K562 (cell line): ENCODE results near the gene BCL2L15. TPM values are rescaled to one million over a fixed set of nuclear protein-coding genes. Genes with fewer than 3 reads are reported as not detected.

Experiments used
- ZBTB17 ChIP-seq: fragments of 450-650 bp; formaldehyde crosslinking; IDR thresholded peaks from 2 replicates; pipeline ENCODE4 v1.4.0; 2020; ENCODE audit warnings: mild to moderate bottlenecking
- ZNF184 ChIP-seq: sonication (generic); formaldehyde crosslinking; IDR thresholded peaks from 2 replicates; pipeline ENCODE4 v1.5.0; 2020; ENCODE audit warnings: missing genetic modification reagents
- ZNF668 ChIP-seq: fragments of 250-450 bp; sonication (Bioruptor Pico); IDR thresholded peaks from 2 replicates; pipeline ENCODE4 v1.8.0; 2022; ENCODE audit warnings: mild to moderate bottlenecking, inconsistent platforms
- polyA plus RNA-seq, 8 experiments: library from polyadenylated mRNA; depleted of rRNA in 4 of 8; stranded (reverse) in 5 of 8; unstranded in 3 of 8; fragments of >200 nt; fragmentation: Nextera tagmentation in 2 of 8; fragmentation: Illumina TruSeq in 1 of 8; extraction: Ambion mirVana in 2 of 8; extraction: Trizol in 1 of 8; gene quantifications; 2 replicates each; pipeline versions ENCODE4 v1.2.1 to v1.2.3, GENCODE V29; 2011 to 2014; ENCODE audit warnings: inconsistent platforms in 1 of 8, missing spikeins in 1 of 8
- total RNA-seq, 7 experiments: library from RNA; depleted of rRNA in 6 of 7; stranded (reverse); fragments of >200 nt in 6 of 7; fragmentation: Illumina TruSeq in 2 of 7; extraction: Trizol in 2 of 7; gene quantifications; 2 replicates each; pipeline versions ENCODE4 v1.2.1 to v1.2.3, GENCODE V29; 2011 to 2021; ENCODE audit warnings: low replicate concordance in 1 of 7
- TF ChIP-seq, protein P1 (sequence below), 2 experiments: fragments of 450-650 bp in 1 of 2; sonication (generic) in 1 of 2; formaldehyde crosslinking in 1 of 2; IDR thresholded peaks; 2 replicates each; pipeline versions ENCODE4 v1.7.1 to v1.9.0; 2016 to 2022; ENCODE audit warnings: inconsistent platforms in 1 of 2, mild to moderate bottlenecking in 1 of 2, missing genetic modification reagents in 1 of 2
- TF ChIP-seq, protein P2 (sequence below): fragments of 150-350 bp; conservative IDR thresholded peaks from 2 replicates; pipeline ENCODE4 v1.6.1; 2014; ENCODE audit warnings: low read length
- TF ChIP-seq, protein P3 (sequence below): fragments of 200-800 bp; sonication (Bioruptor generic); IDR thresholded peaks from 2 replicates; pipeline ENCODE4 v1.6.1; 2017; ENCODE audit warnings: missing genetic modification characterization, missing compliant biosample characterization

The BCL2L15 gene
- total and polyA plus RNA-seq, 9 of the 15 experiments (the other 6 are each of a cell fraction or from before 2014, with no cell fraction given), result 0.06 to 0.42 (median 0.28) TPM; not detected in 1

DNA sequence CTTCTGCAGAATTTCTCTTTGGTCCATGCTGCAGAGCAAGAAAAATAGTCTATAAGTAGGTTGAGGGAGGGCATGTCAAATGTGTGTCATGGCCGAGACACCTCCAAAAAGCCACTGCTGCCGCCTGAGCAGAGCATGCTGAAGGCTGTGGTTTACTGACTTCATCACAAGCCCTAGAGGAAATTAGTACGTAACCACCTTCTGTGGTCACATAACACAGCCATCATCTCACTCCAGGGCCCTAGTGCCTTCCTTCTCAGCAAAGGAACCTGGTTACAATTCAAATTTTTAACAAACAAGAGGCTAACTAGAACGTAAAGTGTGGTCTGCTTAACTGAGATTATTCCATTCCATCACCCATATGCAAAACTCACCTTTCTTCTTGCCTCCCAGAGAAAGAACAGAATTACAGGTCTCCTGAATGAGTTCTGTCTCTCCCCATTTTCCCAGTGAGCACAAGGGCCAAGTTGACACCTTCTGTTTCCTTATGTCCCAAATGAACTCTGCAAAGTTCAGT lies 15.7 kb downstream of the BCL2L15 start, which contains the start of gene PTPN22 (continued):
- TF ChIP-seq, protein P1, sequence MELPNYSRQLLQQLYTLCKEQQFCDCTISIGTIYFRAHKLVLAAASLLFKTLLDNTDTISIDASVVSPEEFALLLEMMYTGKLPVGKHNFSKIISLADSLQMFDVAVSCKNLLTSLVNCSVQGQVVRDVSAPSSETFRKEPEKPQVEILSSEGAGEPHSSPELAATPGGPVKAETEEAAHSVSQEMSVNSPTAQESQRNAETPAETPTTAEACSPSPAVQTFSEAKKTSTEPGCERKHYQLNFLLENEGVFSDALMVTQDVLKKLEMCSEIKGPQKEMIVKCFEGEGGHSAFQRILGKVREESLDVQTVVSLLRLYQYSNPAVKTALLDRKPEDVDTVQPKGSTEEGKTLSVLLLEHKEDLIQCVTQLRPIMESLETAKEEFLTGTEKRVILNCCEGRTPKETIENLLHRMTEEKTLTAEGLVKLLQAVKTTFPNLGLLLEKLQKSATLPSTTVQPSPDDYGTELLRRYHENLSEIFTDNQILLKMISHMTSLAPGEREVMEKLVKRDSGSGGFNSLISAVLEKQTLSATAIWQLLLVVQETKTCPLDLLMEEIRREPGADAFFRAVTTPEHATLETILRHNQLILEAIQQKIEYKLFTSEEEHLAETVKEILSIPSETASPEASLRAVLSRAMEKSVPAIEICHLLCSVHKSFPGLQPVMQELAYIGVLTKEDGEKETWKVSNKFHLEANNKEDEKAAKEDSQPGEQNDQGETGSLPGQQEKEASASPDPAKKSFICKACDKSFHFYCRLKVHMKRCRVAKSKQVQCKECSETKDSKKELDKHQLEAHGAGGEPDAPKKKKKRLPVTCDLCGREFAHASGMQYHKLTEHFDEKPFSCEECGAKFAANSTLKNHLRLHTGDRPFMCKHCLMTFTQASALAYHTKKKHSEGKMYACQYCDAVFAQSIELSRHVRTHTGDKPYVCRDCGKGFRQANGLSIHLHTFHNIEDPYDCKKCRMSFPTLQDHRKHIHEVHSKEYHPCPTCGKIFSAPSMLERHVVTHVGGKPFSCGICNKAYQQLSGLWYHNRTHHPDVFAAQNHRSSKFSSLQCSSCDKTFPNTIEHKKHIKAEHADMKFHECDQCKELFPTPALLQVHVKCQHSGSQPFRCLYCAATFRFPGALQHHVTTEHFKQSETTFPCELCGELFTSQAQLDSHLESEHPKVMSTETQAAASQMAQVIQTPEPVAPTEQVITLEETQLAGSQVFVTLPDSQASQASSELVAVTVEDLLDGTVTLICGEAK (IDR thresholded peaks at IDR 0.05), result no peak
- TF ChIP-seq, protein P1 (CRISPR knock-in tag; IDR thresholded peaks at IDR 0.05), result no peak
- TF ChIP-seq, protein P2, sequence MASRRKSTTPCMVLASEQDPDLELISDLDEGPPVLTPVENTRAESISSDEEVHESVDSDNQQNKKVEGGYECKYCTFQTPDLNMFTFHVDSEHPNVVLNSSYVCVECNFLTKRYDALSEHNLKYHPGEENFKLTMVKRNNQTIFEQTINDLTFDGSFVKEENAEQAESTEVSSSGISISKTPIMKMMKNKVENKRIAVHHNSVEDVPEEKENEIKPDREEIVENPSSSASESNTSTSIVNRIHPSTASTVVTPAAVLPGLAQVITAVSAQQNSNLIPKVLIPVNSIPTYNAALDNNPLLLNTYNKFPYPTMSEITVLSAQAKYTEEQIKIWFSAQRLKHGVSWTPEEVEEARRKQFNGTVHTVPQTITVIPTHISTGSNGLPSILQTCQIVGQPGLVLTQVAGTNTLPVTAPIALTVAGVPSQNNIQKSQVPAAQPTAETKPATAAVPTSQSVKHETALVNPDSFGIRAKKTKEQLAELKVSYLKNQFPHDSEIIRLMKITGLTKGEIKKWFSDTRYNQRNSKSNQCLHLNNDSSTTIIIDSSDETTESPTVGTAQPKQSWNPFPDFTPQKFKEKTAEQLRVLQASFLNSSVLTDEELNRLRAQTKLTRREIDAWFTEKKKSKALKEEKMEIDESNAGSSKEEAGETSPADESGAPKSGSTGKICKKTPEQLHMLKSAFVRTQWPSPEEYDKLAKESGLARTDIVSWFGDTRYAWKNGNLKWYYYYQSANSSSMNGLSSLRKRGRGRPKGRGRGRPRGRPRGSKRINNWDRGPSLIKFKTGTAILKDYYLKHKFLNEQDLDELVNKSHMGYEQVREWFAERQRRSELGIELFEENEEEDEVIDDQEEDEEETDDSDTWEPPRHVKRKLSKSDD, result no peak
- TF ChIP-seq ZNF184 (CRISPR knock-in tag) (no peak), ZBTB17 (CRISPR knock-in tag) (peak; percentile 60; the same call in 1 of the 2 replicates), ZNF668 (CRISPR knock-in tag) (no peak)
- TF ChIP-seq, protein P3, sequence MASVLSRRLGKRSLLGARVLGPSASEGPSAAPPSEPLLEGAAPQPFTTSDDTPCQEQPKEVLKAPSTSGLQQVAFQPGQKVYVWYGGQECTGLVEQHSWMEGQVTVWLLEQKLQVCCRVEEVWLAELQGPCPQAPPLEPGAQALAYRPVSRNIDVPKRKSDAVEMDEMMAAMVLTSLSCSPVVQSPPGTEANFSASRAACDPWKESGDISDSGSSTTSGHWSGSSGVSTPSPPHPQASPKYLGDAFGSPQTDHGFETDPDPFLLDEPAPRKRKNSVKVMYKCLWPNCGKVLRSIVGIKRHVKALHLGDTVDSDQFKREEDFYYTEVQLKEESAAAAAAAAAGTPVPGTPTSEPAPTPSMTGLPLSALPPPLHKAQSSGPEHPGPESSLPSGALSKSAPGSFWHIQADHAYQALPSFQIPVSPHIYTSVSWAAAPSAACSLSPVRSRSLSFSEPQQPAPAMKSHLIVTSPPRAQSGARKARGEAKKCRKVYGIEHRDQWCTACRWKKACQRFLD (CRISPR knock-in tag), result no peak
